Measurements from ENCODE around the gene KRT6A. TPM values are rescaled to one million over a fixed set of nuclear protein-coding genes. Genes with fewer than 3 reads are reported as not detected.
"Not testable (repeated sequence)": the region's sequence is repeated elsewhere in the genome, so short reads cannot be mapped to it uniquely, and the experiment has no call there.

Gene KRT6A
- total RNA-seq, 1 experiment from 2014 or later = not detected

DNA sequence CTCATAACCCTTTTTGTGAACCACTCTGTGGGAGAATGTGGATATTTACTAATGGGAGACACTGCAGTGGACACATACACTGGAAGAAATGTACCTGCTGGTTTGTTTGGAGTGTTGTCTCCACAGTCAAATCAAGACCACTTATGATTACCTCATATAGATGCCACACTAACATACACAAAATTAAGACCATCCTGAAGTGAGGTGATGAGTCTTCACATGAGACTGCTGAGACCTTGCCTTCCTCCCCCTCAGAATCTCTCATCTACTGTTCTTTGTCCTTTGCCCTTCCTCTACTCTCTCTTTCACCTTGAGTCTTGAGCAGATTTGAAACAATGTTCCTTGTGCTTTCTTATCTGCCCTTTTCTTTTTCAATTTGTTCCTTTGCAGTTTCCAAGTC is 4.3 kb downstream of the KRT6A start:
- H3K27me3 ChIP-seq (replicated peaks) = peaks cover 16% of the 10 kb centered on the region; the same call in 1 of the 2 replicates
- no peak overlapping the region for H3K27ac ChIP-seq
- no peak overlapping the region for H3K4me3 ChIP-seq
- no peaks in the 10 kb centered on the region for H3K36me3 ChIP-seq
- no peaks in the 10 kb centered on the region for H3K4me1 ChIP-seq (replicated peaks)
- H3K9me3 ChIP-seq (replicated peaks) = no peaks in the 10 kb centered on the region
- DNase-seq (ENCODE audit: low read depth in 1 of 2, low spot score in 2 of 2) = no peak

GRCh38 chr12:52487744-52488443 is 5.2 kb downstream of the KRT6A start:
- H3K36me3 ChIP-seq; H3K9me3 ChIP-seq (replicated peaks); DNase-seq (ENCODE audit: low read depth in 1 of 2, low spot score in 2 of 2); H3K4me1 ChIP-seq (replicated peaks); H3K27ac ChIP-seq; H3K4me3 ChIP-seq: not testable (repeated sequence)
- H3K27me3 ChIP-seq (replicated peaks) = peaks cover 13% of the 10 kb centered on the region; the same call in 1 of the 2 replicates

DNA sequence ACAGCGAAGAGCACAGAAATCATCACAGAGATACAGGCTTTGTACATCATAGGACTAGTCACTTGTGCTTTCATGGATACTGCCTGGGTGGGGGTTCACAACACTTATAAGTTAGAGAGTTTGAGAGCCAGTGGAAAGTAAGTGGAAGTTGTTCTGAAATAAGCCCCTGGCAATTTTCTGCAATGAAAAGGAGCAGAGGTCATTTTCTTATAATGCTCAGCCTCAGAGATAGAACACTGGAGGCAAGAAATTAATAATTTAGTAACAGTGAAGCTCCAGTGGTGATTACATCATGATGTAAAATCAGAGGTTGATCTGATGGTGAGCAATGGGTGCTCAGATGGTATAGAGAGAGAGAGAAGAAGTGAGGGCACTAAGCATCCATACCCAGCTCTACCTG is 5.8 kb downstream of the KRT6A start:
- peaks cover 13% of the 10 kb centered on the region for H3K27me3 ChIP-seq (replicated peaks)
- no peaks in the 10 kb centered on the region for H3K9me3 ChIP-seq (replicated peaks)
- no peak overlapping the region for H3K27ac ChIP-seq
- DNase-seq (ENCODE audit: low read depth in 1 of 2, low spot score in 2 of 2) = no peak
- H3K4me3 ChIP-seq = no peak overlapping the region
- no peaks in the 10 kb centered on the region for H3K36me3 ChIP-seq
- H3K4me1 ChIP-seq (replicated peaks) = no peaks in the 10 kb centered on the region

DNA sequence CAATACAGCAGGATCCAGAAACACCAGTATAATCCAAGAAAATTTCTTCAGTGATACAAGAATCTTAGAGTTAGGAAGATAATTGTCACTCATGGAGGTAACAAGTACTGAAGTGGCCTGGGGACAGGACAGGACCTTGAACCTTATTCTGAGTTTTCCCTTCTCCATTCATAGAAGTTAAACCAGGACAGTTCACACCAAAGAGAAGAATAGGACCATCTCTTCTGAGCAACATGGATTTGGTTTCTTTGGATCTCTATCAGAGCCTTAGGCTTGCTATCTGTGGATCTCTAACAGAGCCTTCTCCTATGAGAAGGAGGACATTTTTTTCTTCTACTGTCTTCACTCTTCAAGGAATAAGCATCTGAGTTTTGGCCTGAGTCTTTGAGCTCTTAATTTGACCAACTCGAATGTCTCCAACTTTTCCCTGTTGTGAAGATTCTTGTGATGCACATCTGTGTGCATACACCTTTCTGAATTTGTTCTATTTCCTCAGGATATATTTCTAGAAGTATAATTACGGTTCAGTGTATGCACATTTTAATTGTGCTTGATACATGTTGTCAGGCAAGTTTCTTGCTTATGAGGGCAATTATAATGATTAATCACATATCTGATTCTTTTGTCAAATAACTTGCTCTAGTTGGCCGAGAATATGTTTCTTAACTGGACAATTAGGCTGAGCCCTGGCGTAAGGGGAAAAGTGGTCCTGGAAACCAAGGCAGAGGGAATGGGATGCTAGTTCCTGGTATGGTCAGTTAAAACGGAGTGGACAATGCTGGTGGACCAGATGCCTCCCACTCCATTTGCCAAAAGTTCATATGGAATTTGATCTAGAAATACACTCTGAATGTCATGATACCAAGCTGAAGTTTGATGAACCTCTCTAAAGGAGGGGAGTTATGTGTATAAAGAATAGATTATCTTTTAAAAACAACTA is 6.6 kb downstream of the KRT6A start:
- no peak for DNase-seq (ENCODE audit: low read depth in 1 of 2, low spot score in 2 of 2)
- H3K4me3 ChIP-seq = no peak overlapping the region
- H3K27ac ChIP-seq = no peak overlapping the region
- no peaks in the 10 kb centered on the region for H3K4me1 ChIP-seq (replicated peaks)
- peaks cover 10% of the 10 kb centered on the region for H3K27me3 ChIP-seq (replicated peaks)
- no peaks in the 10 kb centered on the region for H3K9me3 ChIP-seq (replicated peaks)
- no peaks in the 10 kb centered on the region for H3K36me3 ChIP-seq

GRCh38 chr12:52480073-52480472 is 13.0 kb downstream of the KRT6A start:
- H3K27me3 ChIP-seq (replicated peaks) = peaks cover 5% of the 10 kb centered on the region; the same call in 1 of the 2 replicates
- no peaks in the 10 kb centered on the region for H3K9me3 ChIP-seq (replicated peaks)
- DNase-seq (ENCODE audit: low read depth in 1 of 2, low spot score in 2 of 2) = no peak
- H3K4me3 ChIP-seq = no peak overlapping the region
- H3K36me3 ChIP-seq = no peaks in the 10 kb centered on the region
- no peak overlapping the region for H3K27ac ChIP-seq
- H3K4me1 ChIP-seq (replicated peaks) = no peaks in the 10 kb centered on the region

- no peak overlapping the region for H3K27ac ChIP-seq
- H3K9me3 ChIP-seq (replicated peaks) = no peaks in the 10 kb centered on the region
- no peak for DNase-seq (ENCODE audit: low read depth in 1 of 2, low spot score in 2 of 2)
- H3K27me3 ChIP-seq (replicated peaks) = peaks cover 5% of the 10 kb centered on the region
- H3K36me3 ChIP-seq = no peaks in the 10 kb centered on the region
- H3K4me3 ChIP-seq = no peak overlapping the region
- H3K4me1 ChIP-seq (replicated peaks) = no peaks in the 10 kb centered on the region
Measured at GRCh38 chr12:52477651-52478050, 15.4 kb downstream of the KRT6A start.

DNA sequence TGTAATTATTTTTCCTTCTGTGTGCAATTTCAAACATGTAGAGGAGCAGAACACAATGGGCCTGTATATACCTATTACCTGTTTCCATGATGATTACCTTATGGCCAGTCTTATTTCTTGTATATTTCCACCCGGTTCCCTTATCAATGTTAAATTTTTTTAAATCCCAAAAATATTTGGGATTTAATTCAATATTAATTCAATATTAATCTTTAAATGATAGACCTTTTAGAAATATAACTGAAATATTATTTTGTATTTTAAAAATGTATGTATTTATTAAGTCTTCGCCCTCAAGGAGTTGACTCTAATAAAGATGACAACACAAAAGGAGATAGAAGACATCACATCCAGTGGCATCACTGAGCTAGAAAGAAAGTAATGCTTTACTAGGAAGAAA is 18.8 kb downstream of the KRT6A start:
- DNase-seq (ENCODE audit: low read depth in 1 of 2, low spot score in 2 of 2) = no peak
- no peaks in the 10 kb centered on the region for H3K36me3 ChIP-seq
- no peak overlapping the region for H3K27ac ChIP-seq
- peaks cover 5% of the 10 kb centered on the region for H3K27me3 ChIP-seq (replicated peaks)
- H3K9me3 ChIP-seq (replicated peaks) = no peaks in the 10 kb centered on the region
- H3K4me1 ChIP-seq (replicated peaks) = no peaks in the 10 kb centered on the region
- H3K4me3 ChIP-seq = no peak overlapping the region

DNA sequence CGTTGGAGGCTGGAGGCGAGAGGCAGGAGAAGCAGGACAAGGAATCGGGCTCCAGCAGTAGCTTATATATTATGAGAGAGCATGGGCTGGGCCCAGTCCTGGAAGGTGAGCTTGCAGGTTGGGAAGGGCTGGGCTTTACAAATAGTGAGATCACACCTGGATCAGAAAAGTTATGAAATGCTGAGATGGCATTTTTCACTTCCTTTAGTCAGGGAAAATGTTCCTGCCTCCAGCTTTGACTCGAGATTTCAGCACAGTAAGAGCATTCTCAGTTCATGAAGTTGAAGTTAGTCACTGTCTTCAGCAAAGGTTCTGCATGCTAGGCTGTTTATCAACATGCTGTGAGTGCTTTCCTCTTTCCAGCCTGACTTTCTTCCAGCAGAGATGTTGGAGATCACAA is 19.3 kb downstream of the KRT6A start, which contains the start of gene KRT6C:
Gene KRT6C (minus strand): TSS at position 38 of the 400 bp plus-strand sequence. CDS start 68 bp downstream, outside the sequence.
- no peak for DNase-seq (ENCODE audit: low read depth in 1 of 2, low spot score in 2 of 2)

DNA sequence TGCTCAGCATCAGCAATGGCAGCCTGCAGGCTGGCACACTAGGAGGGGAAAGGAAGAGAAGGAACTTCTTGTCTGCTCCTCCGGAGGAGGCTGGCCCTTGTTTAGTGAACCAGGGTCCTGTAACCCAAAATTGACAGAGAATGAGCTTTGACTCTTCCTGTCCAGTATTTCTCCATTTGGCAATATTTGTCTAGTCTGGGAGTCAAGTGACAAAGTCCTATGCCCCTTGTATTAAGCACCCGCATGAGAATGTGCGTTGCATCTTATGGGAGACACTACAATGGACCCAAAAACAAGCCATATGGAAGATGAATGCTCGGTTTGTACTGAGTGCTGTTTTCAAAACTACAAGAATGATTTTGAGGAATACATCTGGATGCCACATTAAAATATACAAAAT is 23.2 kb downstream of the KRT6A start:
- Histone ChIP-seq H3K36me3 (no peaks in the 10 kb centered on the region), H3K27ac (no peak overlapping the region), H3K4me1 (replicated peaks) (no peaks in the 10 kb centered on the region), H3K27me3 (replicated peaks) (peaks cover 15% of the 10 kb centered on the region), H3K4me3 (no peak overlapping the region), H3K9me3 (replicated peaks) (no peaks in the 10 kb centered on the region)
- no peak for DNase-seq (ENCODE audit: low read depth in 1 of 2, low spot score in 2 of 2)

More for the DNA sequence above, 19.3 kb downstream of the KRT6A start, which contains the start of gene KRT6C:
- no peaks in the 10 kb centered on the region for H3K4me1 ChIP-seq (replicated peaks)
- H3K27me3 ChIP-seq (replicated peaks) = peaks cover 5% of the 10 kb centered on the region
- no peak within 1 kb of the TSS for H3K4me3 ChIP-seq
- H3K9me3 ChIP-seq (replicated peaks) = no peaks in the 10 kb centered on the region
- no peak within 1 kb of the TSS for H3K27ac ChIP-seq
- no peaks in the 10 kb centered on the region for H3K36me3 ChIP-seq

GRCh38 chr12:52464897-52465296 is 28.2 kb downstream of the KRT6A start:
- Histone ChIP-seq H3K36me3 (no peaks in the 10 kb centered on the region), H3K4me1 (replicated peaks) (no peaks in the 10 kb centered on the region), H3K9me3 (replicated peaks) (no peaks in the 10 kb centered on the region), H3K27ac (no peak overlapping the region), H3K4me3 (no peak overlapping the region), H3K27me3 (replicated peaks) (peaks cover 25% of the 10 kb centered on the region)
- no peak for DNase-seq (ENCODE audit: low read depth in 1 of 2, low spot score in 2 of 2)

DNA sequence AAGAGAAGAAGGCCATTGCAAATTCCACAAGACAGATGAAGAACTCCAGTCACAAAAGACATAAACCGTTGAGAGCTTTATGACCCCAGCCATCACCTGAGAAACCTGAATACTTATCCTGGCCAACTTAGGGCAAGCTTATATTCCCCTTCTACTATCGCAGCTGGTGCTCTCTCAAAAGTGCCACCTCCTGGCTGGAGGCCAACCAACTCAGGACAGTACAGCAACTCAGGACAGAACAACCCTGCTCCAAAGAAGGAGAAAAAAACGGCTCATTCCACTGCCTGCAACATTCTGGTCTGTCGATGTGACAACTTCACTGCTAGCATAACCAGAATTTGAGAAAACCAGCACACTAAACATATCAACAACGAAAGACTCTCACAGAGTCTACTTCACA is 31.4 kb downstream of the KRT6A start:
- DNase-seq (ENCODE audit: low read depth in 1 of 2, low spot score in 2 of 2) = no peak
- no peak overlapping the region for H3K4me3 ChIP-seq
- H3K27me3 ChIP-seq (replicated peaks) = peaks cover 20% of the 10 kb centered on the region; the same call in 1 of the 2 replicates
- no peaks in the 10 kb centered on the region for H3K9me3 ChIP-seq (replicated peaks)
- no peak overlapping the region for H3K27ac ChIP-seq
- no peaks in the 10 kb centered on the region for H3K36me3 ChIP-seq
- no peaks in the 10 kb centered on the region for H3K4me1 ChIP-seq (replicated peaks)

- Histone ChIP-seq H3K4me1 (replicated peaks) (peaks cover 4% of the 10 kb centered on the region; the same call in 1 of the 2 replicates), H3K36me3 (no peaks in the 10 kb centered on the region), H3K27ac (no peak overlapping the region), H3K9me3 (replicated peaks) (no peaks in the 10 kb centered on the region), H3K27me3 (replicated peaks) (peaks cover 16% of the 10 kb centered on the region; the same call in 1 of the 2 replicates), H3K4me3 (no peak overlapping the region)
- no peak for DNase-seq (ENCODE audit: low read depth in 1 of 2, low spot score in 2 of 2)
Measured at GRCh38 chr12:52458861-52459260, 34.2 kb downstream of the KRT6A start.

- Histone ChIP-seq H3K4me3 (no peak overlapping the region), H3K4me1 (replicated peaks) (peaks cover 4% of the 10 kb centered on the region; the same call in 1 of the 2 replicates), H3K36me3 (no peaks in the 10 kb centered on the region), H3K9me3 (replicated peaks) (no peaks in the 10 kb centered on the region; the same call in 1 of the 2 replicates), H3K27ac (no peak overlapping the region), H3K27me3 (replicated peaks) (peaks cover 28% of the 10 kb centered on the region; the same call in 1 of the 2 replicates)
- no peak for DNase-seq (ENCODE audit: low read depth in 1 of 2, low spot score in 2 of 2)
Measured at GRCh38 chr12:52455821-52456220, 37.2 kb downstream of the KRT6A start.

All from SJSA1 (cell line).